RPMI7951 (cell line): ENCODE measurements around the gene SNHG17. TPM values are rescaled to one million over a fixed set of nuclear protein-coding genes. Genes with fewer than 3 reads are reported as not detected.
"Not testable (repeated sequence)": the region's sequence is repeated elsewhere in the genome, so short reads cannot be mapped to it uniquely, and the experiment has no call there.

Experiments used
- DNase-seq: peaks from one replicate; pipeline ENCODE4 v3.0.0-alpha.2; 2012; ENCODE audit warnings: low read depth
- total RNA-seq: library from RNA; depleted of rRNA; stranded (reverse); fragments of >200 nt; shearing (Covaris generic); gene quantifications from 2 replicates; pipeline ENCODE4 v1.2.3, GENCODE V29; 2014; rRNA removed

The SNHG17 gene
- total RNA-seq = 7.5 and 13.0 TPM in 2 replicates

DNA sequence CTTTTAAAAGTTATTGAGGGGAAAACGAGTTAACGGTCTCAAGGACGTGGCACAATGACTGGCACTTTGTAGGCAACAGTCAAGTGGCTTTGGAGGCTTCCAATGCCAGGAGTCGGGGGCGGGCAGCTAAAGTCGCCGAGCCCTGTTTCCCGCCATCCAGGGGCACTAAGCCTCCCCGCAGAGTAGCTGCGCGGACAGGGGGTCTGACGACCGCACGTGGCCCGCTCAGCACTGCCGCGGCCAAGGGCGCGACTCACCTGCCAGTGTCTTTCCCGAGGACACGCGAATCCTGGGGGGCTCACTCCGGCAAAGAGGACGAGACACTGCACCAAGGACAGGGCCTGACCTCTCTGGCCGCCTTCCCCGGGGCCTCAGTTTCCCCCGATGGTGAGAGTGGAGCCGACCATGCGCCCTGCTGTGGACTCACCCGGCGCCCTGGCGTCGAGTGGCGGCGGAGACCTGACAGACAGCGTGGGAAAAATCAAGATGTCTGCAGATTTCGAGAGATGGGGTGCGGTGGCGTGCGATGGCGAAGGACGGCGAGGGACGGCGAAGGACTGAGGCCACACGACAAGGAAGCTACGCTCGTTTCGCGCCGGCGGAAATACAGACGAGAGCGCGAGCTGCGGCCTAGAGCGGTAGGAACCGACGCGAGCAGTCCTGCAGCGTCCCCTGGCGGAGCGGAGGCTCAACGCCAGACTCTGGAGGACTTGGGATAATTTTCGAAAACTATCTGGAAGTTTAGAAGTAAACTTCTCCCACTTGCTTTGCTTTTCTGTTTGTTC lies at the start of gene SNHG17:
SNHG17 (minus strand) TSS at position 559 of the 785 bp plus-strand sequence.
- DNase-seq = peak; percentile 96

DNA sequence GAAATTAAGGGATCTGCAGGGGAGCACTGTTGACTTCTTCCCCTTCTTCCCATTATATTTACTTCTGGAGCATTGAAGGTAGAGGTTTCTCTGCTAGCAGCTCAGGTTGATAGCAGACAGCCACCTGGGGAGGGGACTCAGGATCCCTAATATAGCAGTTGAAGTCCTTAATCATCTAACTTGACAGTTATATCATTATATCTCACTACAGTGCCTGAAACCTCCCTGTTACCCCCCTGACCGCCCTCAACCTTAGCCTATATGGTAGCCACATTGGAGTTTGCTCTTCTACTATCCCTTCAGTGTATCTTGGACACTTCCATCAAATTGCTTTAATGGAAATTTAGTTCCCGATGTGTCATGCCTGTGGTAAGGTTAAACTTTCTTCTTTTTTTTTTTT lies 44.5 kb upstream of the SNHG17 start:
- no peak for DNase-seq

DNA sequence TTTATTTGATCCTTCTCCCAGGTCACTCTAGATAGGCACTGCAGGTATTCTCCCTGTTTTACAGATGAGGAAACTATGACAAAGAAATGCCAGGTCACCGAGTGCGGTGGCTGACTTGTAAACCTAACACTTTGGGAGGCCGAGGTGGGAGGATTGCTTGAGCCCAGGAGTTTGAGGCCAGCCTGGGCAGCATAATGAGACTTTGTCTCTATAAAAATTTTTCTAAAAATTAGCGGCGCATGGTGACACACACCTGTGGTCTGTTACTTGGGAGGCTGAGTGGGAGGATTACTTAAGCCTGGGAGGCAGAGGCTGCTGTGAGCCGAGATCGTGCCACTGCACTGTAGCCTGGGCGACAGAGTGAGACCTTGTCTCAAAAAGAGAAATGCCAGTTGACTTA lies 42.6 kb upstream of the SNHG17 start:
- no peak for DNase-seq

DNA sequence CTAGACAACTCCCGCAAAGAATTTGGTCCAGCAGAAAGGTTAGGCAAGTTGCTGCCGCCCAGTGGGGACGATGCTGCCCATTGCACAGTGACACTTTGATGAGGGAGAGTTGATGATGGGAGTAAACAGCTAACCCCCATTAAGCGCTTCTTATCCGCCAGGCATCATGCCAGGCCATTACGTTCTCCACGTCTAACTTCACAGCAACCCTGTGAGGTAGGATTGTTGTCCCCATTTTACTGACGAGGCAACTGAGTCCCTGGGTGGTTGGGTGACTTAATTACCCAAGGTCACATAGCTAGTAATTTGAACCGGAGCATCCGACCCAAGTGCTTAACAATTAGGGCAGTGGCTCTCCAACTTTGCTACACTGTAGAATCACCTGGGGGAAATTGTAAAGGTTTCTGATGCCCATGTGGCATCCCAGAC lies 38.3 kb upstream of the SNHG17 start:
- DNase-seq = peak; percentile 47

DNA sequence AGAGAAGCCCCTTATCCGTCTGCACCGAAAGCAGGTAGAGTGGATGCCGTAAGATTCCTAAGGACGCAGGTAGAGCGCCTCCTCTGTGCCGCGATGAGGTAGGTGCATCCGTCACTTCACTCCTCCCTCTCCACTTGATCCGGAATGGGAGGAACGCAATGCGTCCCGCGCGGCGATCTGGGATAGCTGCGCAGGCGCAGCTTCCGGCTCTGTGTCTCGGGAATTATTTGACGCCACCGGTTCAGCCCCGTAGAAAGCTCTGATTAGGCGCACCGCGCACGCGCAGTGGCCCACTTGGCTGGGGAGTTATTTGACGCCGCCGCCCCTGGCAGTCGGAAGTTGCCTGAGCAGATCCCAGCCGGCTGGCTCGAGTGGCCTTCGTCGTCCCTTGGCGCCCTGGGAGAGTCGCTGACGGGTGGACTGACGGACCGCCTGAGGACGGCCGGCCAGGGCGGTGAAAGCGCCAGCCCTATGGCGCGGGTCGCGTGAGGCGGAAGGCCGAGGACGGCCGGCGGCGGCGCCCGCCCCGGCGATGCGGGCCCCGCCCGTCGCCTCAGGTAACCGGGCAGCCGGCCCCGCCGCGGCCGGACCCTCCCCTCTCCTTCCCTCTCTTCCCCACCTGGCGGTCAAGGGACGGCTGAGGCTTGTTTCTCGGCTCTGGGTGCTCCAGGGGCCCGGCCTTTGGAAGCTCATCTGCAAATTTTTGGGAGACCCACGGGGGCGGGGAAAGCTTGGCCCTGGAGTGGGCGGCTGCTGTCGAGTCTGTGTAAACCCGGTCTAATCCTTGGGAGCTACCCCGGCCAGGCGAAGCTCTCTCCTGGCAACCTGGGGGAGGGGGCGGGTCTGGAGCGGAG lies 37.6 kb upstream of the SNHG17 start, which contains the start of gene RALGAPB:
RALGAPB (plus strand) TSS at position 331 of the 854 bp plus-strand sequence. CDS start 15,590 bp downstream, outside the sequence.
- DNase-seq = peak; percentile 99

DNA sequence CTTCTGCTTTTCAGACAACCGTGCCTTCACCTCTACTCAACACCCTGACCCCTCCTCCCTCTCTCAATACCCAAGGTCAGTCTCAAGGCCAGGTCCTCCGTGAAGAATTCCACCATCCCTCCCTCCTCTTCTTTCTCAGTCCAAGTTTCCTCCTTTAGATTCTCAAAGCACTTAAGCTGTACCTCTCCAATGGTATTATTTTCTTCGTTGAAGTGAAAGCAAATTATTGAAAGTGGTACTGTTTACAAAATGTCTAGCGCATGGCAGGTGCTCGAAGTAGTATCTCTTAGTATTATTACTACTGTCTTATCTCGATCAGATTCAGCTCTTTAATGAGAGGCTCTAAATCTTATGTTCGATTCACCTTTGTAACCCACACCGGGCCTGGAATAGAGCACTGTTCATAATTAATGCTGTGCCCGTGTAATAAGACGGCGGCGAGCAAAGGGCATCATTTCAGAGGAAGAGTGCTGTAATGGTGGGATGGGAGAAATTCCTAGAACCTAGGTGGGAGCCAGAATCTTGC lies 36.9 kb upstream of the SNHG17 start:
- no peak for DNase-seq

DNA sequence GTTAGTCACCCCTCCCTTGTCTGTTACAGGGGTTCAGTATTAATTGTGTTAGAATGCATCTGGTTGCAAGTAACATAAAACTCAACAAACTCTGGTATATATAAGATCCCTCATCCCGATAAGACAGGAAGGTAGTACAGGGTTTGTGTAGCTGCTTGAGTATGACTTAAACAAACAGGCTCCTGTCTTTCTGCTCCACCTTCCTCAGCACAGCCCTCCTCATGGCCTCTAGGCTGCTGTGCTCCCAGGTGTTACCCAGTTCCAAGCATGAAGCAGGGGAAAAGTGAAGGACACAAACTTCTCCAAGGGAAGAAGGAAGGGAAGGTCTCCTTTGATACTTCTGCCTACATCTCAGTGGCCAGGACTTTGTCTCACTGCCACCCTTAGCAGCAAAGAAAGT lies 36.1 kb upstream of the SNHG17 start:
- DNase-seq = no peak

DNA sequence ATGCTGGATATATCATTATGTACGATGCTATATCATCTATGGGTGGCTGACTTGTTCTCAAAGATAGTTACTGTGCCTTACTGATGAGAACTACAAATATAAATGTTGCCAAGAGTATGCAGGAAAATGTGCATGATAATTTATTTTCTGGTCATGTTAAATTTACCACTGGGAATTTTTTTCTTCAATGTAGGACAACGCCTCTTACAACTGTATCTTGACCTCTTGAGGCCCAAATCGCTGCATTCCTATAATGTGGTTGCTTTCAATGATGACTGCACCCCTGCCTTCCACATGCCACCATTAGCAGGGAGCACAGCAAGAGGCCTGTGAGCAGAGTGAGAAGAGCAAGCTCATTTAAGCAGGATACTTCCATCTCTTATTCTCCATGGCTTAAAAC lies 31.9 kb upstream of the SNHG17 start:
- no peak for DNase-seq

DNA sequence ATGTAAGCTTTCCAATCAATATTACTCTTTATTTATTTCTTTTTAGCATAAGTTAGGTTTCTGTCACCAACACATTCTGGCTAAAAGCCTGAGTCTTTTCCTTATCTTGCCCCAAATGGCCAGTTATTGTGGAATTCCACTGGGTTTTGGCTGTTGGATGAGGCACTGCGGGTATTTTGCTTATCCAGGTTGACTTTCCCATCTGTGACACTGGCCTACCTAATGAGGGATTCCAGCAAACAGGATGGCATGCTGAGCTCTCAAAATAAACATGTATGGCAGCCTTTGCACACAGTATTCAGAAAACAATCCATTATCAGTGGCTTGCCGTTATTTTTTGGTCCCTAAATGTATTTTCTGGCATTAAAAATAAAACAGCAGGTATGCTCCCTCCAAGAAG lies 31.0 kb upstream of the SNHG17 start:
- DNase-seq = no peak

DNA sequence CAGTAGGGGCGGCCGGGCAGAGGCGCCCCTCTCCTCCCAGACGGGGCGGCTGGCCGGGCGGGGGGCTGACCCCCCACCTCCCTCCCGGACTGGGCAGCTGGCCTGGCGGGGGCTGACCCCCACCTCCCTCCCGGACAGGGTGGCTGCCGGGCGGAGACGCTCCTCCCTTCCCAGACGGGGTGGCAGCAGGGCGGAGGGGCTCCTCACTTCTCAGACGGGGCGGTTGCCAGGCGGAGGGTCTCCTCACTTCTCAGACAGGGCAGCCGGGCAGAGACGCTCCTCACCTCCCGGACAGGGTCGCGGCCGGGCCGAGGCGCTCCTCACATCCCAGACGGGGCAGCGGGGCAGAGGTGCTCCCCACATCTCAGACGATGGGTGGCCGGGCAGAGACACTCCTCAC lies 26.4 kb upstream of the SNHG17 start:
- not testable (repeated sequence) for DNase-seq

DNA sequence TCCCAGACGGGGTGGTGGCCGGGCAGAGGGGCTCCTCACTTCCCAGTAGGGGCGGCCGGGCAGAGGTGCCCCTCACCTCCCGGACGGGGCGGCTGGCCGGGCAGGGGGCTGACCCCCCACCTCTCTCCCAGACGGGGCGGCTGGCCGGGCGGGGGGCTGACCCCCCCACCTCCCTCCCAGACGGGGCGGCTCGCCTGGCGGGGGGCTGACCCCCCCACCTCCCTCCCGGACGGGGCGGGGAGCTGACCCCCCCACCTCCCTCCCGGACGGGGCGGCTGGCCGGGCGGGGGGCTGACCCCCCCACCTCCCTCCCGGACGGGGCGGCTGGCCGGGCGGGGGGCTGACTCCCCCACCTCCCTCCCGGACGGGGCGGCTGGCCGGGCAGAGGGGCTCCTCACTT lies 26.0 kb upstream of the SNHG17 start:
- not testable (repeated sequence) for DNase-seq

DNA sequence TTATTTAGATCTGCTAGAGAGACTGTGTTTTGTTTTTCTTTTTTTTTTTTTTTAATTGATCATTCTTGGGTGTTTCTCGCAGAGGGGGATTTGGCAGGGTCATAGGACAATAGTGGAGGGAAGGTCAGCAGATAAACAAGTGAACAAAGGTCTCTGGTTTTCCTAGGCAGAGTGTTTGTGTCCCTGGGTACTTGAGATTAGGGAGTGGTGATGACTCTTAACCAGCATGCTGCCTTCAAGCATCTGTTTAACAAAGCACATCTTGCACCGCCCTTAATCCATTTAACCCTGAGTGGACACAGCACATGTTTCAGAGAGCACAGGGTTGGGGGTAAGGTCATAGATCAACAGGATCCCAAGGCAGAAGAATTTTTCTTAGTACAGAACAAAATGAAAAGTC lies 25.5 kb upstream of the SNHG17 start:
- DNase-seq = not testable (repeated sequence)

DNA sequence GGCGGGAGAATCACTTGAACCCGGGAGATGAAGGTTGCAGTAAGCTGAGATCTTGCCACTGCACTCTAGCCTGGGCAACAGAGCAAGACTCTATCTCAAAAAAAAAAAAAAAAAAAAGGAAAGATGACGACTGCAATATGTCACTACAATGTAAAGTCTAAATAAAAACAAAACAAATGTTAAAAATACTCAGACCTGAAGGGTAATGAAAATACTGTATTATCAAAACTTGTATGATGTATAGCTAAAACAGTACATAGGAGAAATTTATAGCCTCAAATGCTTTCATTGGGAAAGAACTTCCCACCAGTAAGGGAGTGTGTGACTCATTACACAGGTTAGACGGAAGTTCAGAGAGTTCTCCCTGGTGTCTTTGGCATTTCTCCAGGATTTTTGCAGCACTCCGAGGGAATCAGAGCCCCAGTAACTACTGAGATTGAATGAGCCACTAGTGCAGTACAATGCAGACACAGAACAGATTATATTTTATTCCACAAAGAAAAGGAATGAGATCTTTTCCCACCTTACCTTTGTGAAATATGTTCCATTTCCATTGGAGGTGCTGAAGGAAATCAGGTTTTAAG lies 25.0 kb upstream of the SNHG17 start:
- peak; percentile 90 for DNase-seq

DNA sequence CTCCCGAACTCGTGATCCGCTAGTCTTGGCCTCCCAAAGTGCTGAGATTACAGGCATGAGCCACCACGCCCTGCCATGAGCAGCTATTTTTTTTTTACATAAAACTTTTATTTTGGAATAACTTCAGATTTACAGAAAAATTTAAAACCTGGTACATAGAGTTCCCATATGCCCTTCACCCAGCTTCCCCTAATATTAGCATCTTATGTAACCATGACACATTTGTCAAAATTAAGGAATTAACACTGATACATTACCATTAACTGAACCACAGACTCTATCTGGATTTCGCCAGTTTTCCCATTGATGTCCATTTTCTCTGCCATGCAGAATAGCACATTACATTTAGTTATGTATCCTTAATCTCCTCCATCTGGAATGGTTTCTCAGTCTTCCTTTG lies 23.2 kb upstream of the SNHG17 start:
- no peak for DNase-seq

DNA sequence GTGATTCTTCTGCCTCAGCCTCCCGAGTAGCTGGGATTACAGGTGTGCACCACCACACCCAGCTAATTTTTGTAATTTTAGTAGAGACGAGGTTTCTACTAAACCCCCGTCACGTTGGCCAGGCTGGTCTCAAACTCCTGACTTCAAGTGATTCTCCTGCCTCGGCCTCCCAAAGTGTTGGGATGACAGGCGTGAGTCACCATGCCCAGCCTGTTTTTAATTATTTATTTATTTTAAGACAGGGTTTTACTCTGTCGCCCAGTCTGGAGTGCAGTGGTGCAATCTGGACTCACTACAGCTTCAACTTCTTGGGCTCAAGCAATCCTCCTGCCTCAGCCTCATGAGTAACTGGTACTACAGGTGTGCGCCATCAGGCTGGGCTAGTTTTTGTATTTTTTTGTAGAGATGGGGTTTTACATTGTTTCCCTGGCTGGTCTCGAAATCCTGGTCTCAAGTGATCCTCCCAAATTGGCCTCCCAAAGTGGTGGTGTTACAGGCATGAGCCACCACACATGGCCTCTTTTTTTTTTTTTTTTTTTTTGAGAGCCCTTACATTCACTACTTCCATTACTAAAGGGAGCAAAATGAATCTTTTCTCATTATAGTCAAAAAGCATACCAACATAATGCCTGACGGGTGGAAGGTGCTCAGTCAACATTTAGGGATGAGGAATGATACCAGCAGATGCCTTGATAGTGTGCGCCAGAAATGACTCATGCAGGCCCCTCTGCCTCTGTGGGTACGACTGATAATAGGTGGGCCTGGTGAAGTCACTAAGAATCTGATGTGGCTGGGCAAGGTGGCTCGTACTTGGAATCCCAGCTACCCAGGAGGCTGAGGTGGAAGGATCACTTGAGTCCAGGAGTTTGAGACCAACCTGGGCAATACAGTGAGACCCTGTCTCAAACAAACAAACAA lies 19.7 kb upstream of the SNHG17 start:
- no peak for DNase-seq

DNA sequence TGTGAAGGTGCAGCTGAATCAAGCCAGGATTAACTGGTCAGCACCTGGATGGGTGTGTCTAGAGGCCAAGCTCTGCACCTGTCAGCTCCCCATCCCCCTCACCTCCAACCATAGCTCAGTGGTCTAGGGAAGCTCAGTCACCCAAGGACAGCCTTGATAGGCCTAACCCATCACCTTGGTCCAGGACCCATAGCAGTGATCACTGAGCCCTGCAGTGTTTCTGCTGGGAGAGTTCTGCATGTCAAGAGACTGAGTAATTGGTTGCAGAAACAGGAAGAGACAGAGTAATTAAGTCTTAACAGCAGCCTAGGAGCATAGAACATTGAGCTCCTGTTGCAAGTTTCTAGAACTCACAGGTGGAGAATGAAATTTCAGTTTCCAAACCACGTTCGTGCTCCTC lies 18.8 kb upstream of the SNHG17 start:
- DNase-seq = no peak

DNA sequence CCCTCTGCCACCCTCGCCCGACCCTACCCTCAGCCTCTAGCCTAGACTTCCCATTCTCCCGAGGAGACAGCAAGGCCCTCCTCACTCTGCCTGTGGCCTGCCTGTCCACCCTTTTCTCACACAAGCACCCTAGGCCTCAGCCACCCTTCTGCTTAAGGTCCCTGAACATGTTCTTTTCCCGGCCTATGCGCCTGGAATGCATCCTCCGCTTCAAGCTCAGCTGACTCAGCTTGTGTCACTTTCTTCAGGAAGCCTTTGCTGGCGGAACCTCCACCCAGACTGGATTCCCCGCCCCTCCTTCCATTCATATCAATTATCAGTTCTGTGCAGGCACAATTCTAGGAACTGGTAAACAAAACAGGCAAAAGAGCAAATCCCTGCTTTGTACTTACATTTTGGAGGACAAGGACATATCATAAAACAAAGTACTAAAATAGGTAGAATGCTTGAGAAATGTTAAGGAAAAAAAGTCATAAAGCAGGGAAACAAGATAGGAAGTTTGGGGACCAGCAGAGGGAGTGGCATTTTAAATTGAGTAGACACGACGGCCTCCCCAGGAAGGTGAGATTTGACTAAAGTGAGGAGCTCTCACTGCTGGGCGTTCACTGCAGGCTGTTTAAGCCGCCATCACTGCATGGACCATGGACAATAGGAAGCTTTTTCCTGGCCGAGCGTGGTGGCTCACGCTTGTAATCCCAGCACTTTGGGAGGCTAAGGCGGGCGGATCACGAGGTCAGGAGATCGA lies 17.9 kb upstream of the SNHG17 start:
- DNase-seq = peak; percentile 42

DNA sequence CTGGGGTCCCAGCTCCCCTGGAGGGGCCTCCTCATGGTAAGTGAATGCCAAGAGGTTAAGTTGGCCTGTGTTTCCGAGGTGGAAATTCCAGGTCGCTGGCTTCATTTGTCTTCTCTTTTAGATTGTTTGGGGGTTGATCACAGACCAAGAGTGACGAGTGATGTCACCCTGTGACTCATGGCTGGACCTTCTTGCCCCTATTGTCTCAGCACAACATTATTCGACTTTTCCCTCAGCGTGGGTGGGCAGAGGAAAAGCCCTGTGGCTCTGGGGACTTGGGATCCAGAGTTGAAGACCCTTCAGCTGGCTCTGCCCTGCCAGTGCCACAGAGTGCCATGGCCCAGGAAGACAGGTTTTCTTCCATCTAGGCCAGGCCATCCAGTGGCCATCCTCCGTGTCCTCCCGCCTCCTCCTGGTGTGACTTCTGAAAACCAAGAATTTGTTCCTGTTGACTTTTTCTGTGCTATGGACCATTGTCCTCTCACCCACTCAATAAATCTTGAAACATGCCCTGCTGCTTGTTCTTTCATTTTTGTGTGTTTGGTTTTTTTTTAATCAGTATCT lies 15.4 kb upstream of the SNHG17 start:
- DNase-seq = peak; percentile 56

DNA sequence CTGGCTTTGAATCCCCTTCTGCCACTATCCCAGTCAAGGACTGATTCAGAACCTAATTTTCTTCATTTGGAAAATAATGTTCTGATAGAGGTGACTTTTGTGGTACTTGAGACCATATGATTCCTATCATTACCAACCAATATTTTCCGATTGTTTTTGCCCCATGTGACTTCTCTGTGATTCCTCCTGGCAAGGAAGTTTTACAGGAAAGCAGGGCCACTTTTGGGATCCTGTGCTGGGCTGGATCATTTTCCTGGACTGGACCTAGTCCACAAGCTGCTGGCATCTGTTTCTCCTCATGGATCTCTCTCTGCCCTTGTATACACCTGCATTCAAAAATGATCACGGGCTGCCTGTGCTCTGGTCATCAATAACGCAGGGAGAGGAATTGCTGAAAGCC lies 13.9 kb upstream of the SNHG17 start:
- DNase-seq = no peak
